HCT116 (cell line): ENCODE results near the gene C9. TPM values are rescaled to one million over a fixed set of nuclear protein-coding genes. Genes with fewer than 3 reads are reported as not detected.

ENCODE experiments used
- ATAC-seq: fragments of 200-7000 bp; cut with Tn5 transposase; 2 replicates; pipeline ENCODE4 v1.9.1; 2020; ENCODE audit warnings: mild to moderate bottlenecking, moderate library complexity
- BruUV-seq: library from RNA; stranded (reverse); fragments of 400-500 nt; replicated peaks from 2 replicates; lab custom pipeline; 2021; lab: Mats Ljungman, UMichigan
- CTCF ChIA-PET: fragments of 300-600 bp; sonication (Branson Sonifier 250); formaldehyde crosslinking; loops from one replicate; lab custom pipeline; 2021; ENCODE audit warnings: antibody characterized with exemption; lab: Charles Lee
- POLR2A ChIA-PET: fragments of 300-600, 350-600 bp; sonication (Branson Sonifier 250); formaldehyde crosslinking; loops from one replicate; lab custom pipeline; 2021; ENCODE audit warnings: antibody characterized with exemption; lab: Charles Lee
- RAD21 ChIA-PET, 2 experiments: fragments of 300-600 bp; sonication (Branson Sonifier 250); formaldehyde crosslinking; loops; one replicate each; lab custom pipeline; 2023; ENCODE audit warnings: low total read pairs in 2 of 2; ENCODE audit not compliant: uncharacterized antibody in 2 of 2, unreplicated experiment in 2 of 2, low non-redundant PET in 1 of 2; lab: Charles Lee
- DNase-seq: peaks from one replicate; pipeline ENCODE4 v3.0.0-alpha.2; 2010; ENCODE audit warnings: low read depth, low spot score
- H2AFZ ChIP-seq: fragments of 200-600 bp; shearing (Covaris generic), sonication (generic); 2 replicates; pipeline ENCODE4 v1.6.1; 2017; ENCODE audit warnings: low read depth, mixed run types, mixed read lengths, antibody characterized with exemption, low read length; ENCODE audit not compliant: poor library complexity, severe bottlenecking
- H3K27ac ChIP-seq: 2 replicates; pipeline ENCODE4 v1.5.1; 2012; ENCODE audit warnings: low read depth, low read length
- H3K27me3 ChIP-seq: fragments of 200-600 bp; sonication (generic); 2 replicates; pipeline ENCODE4 v1.6.1; 2016; ENCODE audit warnings: mixed run types, low read length, mixed read lengths; ENCODE audit not compliant: insufficient read depth
- H3K36me3 ChIP-seq, 2 experiments: fragments of 200-500 bp in 1 of 2; fragments of 200-600 bp in 1 of 2; sonication (Bioruptor generic) in 1 of 2; sonication (generic) in 1 of 2; 2 replicates each; pipeline versions ENCODE4 v1.5.1 to v1.6.1; 2014 to 2016; ENCODE audit warnings: low read length in 2 of 2, inconsistent platforms in 1 of 2, mixed read lengths in 1 of 2, mixed run types in 1 of 2; ENCODE audit not compliant: insufficient read depth in 2 of 2, control insufficient read depth in 1 of 2
- H3K4me1 ChIP-seq, 2 experiments: fragments of 200-600 bp in 1 of 2; sonication (generic) in 1 of 2; 2 replicates each; pipeline versions ENCODE4 v1.5.1 to v1.6.1; 2012 to 2017; ENCODE audit warnings: low read length in 2 of 2, inconsistent platforms in 1 of 2, mild to moderate bottlenecking in 1 of 2, mixed read lengths in 1 of 2, mixed run types in 1 of 2, moderate library complexity in 1 of 2; ENCODE audit not compliant: insufficient read depth in 2 of 2, control insufficient read depth in 1 of 2
- H3K4me2 ChIP-seq: fragments of 200-600 bp; sonication (generic); 2 replicates; pipeline ENCODE4 v1.6.1; 2017; ENCODE audit warnings: mixed run types, low read length, mixed read lengths
- H3K4me3 ChIP-seq, 2 experiments: fragments of 200-600 bp in 1 of 2; sonication (generic) in 1 of 2; replicated peaks in 1 of 2; 2 replicates each; pipeline ENCODE4 v1.5.1; 2011 to 2016; ENCODE audit warnings: low read length in 2 of 2, control low read depth in 1 of 2, low read depth in 1 of 2, mild to moderate bottlenecking in 1 of 2, mixed read lengths in 1 of 2, mixed run types in 1 of 2
- H3K79me2 ChIP-seq: fragments of 200-600 bp; sonication (generic); 2 replicates; pipeline ENCODE4 v1.6.1; 2017; ENCODE audit warnings: mild to moderate bottlenecking, mixed run types, low read length, moderate library complexity, mixed read lengths; ENCODE audit not compliant: insufficient read depth
- H3K9ac ChIP-seq: fragments of 200-600 bp; sonication (generic); 2 replicates; pipeline ENCODE4 v1.6.1; 2016; ENCODE audit warnings: low read length, mixed read lengths
- H3K9me2 ChIP-seq: fragments of 200-600 bp; sonication (generic), shearing (Covaris generic); 2 replicates; pipeline ENCODE4 v1.6.1; 2017; ENCODE audit warnings: mixed run types, mild to moderate bottlenecking, moderate library complexity; ENCODE audit not compliant: insufficient read depth
- H3K9me3 ChIP-seq, 2 experiments: fragments of 200-500 bp in 1 of 2; fragments of 200-600 bp in 1 of 2; sonication (Bioruptor generic) in 1 of 2; sonication (generic) in 1 of 2; 2 replicates each; pipeline ENCODE4 v1.6.1; 2014 to 2017; ENCODE audit warnings: low read length in 2 of 2, mixed read lengths in 2 of 2, inconsistent platforms in 1 of 2, low read depth in 1 of 2, mild to moderate bottlenecking in 1 of 2, mixed run types in 1 of 2, moderate library complexity in 1 of 2; ENCODE audit not compliant: control insufficient read depth in 1 of 2, insufficient read depth in 1 of 2
- H4K20me1 ChIP-seq: fragments of 200-600 bp; sonication (generic), shearing (Covaris generic); 2 replicates; pipeline ENCODE4 v1.6.1; 2017; ENCODE audit warnings: mixed run types, mild to moderate bottlenecking, moderate library complexity; ENCODE audit not compliant: insufficient read depth
- ELF1 ChIP-seq: IDR thresholded peaks from 2 replicates; pipeline ENCODE4 v1.6.1; 2012; ENCODE audit warnings: low read depth, borderline replicate concordance
- EZH2phosphoT487 ChIP-seq: fragments of 200-600 bp; IDR thresholded peaks from 2 replicates; pipeline ENCODE4 v1.6.1; 2018; ENCODE audit warnings: antibody characterized with exemption, borderline replicate concordance
- JUND ChIP-seq: IDR thresholded peaks from 2 replicates; pipeline ENCODE4 v1.6.1; 2012
- YY1 ChIP-seq: IDR thresholded peaks from 2 replicates; pipeline ENCODE4 v1.6.1; 2011; ENCODE audit warnings: low read length, low read depth, moderate library complexity, mild to moderate bottlenecking; ENCODE audit not compliant: insufficient replicate concordance; ENCODE audit errors: extremely low read depth
- intact Hi-C: fragments of 100-400 bp; cut with micrococcal nuclease; formaldehyde crosslinking; loops from 2 replicates; pipeline ENCODE4 v1.10.0; 2022
- total RNA-seq: library from RNA; stranded (reverse); gene quantifications from one replicate; pipeline ENCODE4 v1.2.1, GENCODE V29; 2021; ENCODE audit not compliant: unreplicated experiment
- TF ChIP-seq, protein P1 (sequence below): IDR thresholded peaks from 2 replicates; pipeline ENCODE4 v1.6.1; 2012; ENCODE audit warnings: low read depth

The C9 gene
- total RNA-seq, 1 experiment from 2014 or later: 0.34 TPM

- no TSS peak for BruUV-seq
Observed at GRCh38 chr5:39411985-39412384, 47.7 kb upstream of the C9 start.

More at GRCh38 chr5:39411985-39412384, 47.7 kb upstream of the C9 start:
- intact Hi-C loops: no loop called here
- H3K4me1 ChIP-seq: peaks cover 8 to 10% of the 10 kb centered on the region in 2 experiments
- no peak overlapping the region for H3K27ac ChIP-seq
- no peaks in the 10 kb centered on the region for H3K9me3 ChIP-seq
- CTCF ChIA-PET: interaction anchor here (1.3 kb wide), 1 partner anchor 13 kb away, joined by 3 read pairs; the partner anchor contains the start of gene DAB2
- no peaks in the 10 kb centered on the region for H3K9me2 ChIP-seq
- H3K79me2 ChIP-seq: no peaks in the 10 kb centered on the region
- H4K20me1 ChIP-seq: no peaks in the 10 kb centered on the region
- ATAC-seq (no peak), DNase-seq (no peak)
- no peaks in the 10 kb centered on the region for H3K36me3 ChIP-seq
- POLR2A ChIA-PET: no interaction called here
- no peak for TF ChIP-seq EZH2phosphoT487
- no peak for TF ChIP-seq YY1
- TF ChIP-seq, protein P1, sequence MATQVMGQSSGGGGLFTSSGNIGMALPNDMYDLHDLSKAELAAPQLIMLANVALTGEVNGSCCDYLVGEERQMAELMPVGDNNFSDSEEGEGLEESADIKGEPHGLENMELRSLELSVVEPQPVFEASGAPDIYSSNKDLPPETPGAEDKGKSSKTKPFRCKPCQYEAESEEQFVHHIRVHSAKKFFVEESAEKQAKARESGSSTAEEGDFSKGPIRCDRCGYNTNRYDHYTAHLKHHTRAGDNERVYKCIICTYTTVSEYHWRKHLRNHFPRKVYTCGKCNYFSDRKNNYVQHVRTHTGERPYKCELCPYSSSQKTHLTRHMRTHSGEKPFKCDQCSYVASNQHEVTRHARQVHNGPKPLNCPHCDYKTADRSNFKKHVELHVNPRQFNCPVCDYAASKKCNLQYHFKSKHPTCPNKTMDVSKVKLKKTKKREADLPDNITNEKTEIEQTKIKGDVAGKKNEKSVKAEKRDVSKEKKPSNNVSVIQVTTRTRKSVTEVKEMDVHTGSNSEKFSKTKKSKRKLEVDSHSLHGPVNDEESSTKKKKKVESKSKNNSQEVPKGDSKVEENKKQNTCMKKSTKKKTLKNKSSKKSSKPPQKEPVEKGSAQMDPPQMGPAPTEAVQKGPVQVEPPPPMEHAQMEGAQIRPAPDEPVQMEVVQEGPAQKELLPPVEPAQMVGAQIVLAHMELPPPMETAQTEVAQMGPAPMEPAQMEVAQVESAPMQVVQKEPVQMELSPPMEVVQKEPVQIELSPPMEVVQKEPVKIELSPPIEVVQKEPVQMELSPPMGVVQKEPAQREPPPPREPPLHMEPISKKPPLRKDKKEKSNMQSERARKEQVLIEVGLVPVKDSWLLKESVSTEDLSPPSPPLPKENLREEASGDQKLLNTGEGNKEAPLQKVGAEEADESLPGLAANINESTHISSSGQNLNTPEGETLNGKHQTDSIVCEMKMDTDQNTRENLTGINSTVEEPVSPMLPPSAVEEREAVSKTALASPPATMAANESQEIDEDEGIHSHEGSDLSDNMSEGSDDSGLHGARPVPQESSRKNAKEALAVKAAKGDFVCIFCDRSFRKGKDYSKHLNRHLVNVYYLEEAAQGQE: no peak
- TF ChIP-seq JUND: no peak
- TF ChIP-seq ELF1: no peak
- no peak overlapping the region for H3K4me2 ChIP-seq
- no peaks in the 10 kb centered on the region for H3K27me3 ChIP-seq
- no peak overlapping the region for H2AFZ ChIP-seq
- RAD21 ChIA-PET: no interaction called here
- H3K9ac ChIP-seq: no peak overlapping the region
- no peak overlapping the region for H3K4me3 ChIP-seq
